B cell (primary cell): ENCODE data around the gene REST. TPM values are rescaled to one million over a fixed set of nuclear protein-coding genes. Genes with fewer than 3 reads are reported as not detected.
"Not testable (repeated sequence)": the region's sequence is repeated elsewhere in the genome, so short reads cannot be mapped to it uniquely, and the experiment has no call there.

Experiments
- ATAC-seq: fragments of 200-7000 bp; cut with Tn5 transposase; one replicate; pipeline ENCODE4 v1.10.0; 2021; ENCODE audit warnings: low read depth, mild to moderate bottlenecking, moderate number of reproducible peaks, moderate library complexity
- CTCF ChIA-PET: fragments of 350-600 bp; sonication (Branson Sonifier 250); formaldehyde crosslinking; loops from one replicate; lab custom pipeline; 2021; ENCODE audit warnings: antibody characterized with exemption, inconsistent platforms; lab: Charles Lee
- POLR2A ChIA-PET: fragments of 350-600 bp; sonication (Branson Sonifier 250); formaldehyde crosslinking; loops from one replicate; lab custom pipeline; 2021; ENCODE audit warnings: antibody characterized with exemption; lab: Charles Lee
- DNase-seq: peaks from one replicate; pipeline ENCODE4 v3.0.0; 2013
- H2AFZ ChIP-seq: 2 replicates; pipeline ENCODE4 v1.6.1; 2012; ENCODE audit warnings: mild to moderate bottlenecking, low read depth, low read length; ENCODE audit not compliant: insufficient read depth, poor library complexity, severe bottlenecking
- H3K27ac ChIP-seq, 2 donors: 1 replicate in 1 of 2; 2 replicates in 1 of 2; pipeline ENCODE4 v1.5.1; 2012 to 2013; ENCODE audit warnings: low read length in 2 of 2, mild to moderate bottlenecking in 2 of 2, moderate library complexity in 1 of 2
- H3K27me3 ChIP-seq, 4 experiments: fragments of 200-600 bp in 1 of 4; sonication (generic) in 1 of 4; replicated peaks in 1 of 4; 1 replicate in 2 of 4; 2 replicates in 2 of 4; pipeline versions ENCODE4 v1.6.1 to v1.7.0; 2013 to 2016; ENCODE audit warnings: low read length in 3 of 4, mild to moderate bottlenecking in 2 of 4, mixed read lengths in 1 of 4, moderate library complexity in 1 of 4; ENCODE audit not compliant: insufficient read depth in 4 of 4, control insufficient read depth in 3 of 4; ENCODE audit errors: control extremely low read depth in 1 of 4
- H3K36me3 ChIP-seq, 2 experiments: replicated peaks in 1 of 2; 1 replicate in 1 of 2; 2 replicates in 1 of 2; pipeline versions ENCODE4 v1.6.1 to v1.7.1; 2013; ENCODE audit warnings: low read length in 1 of 2; ENCODE audit not compliant: insufficient read depth in 2 of 2, control insufficient read depth in 1 of 2; ENCODE audit errors: control extremely low read depth in 1 of 2, extremely low read depth in 1 of 2
- H3K4me1 ChIP-seq, 2 donors: fragments of 200-600 bp in 1 of 2; sonication (generic) in 1 of 2; 1 replicate in 1 of 2; 2 replicates in 1 of 2; pipeline versions ENCODE4 v1.5.1 to v1.6.1; 2013 to 2017; ENCODE audit warnings: low read length in 2 of 2; ENCODE audit not compliant: control insufficient read depth in 2 of 2, insufficient read depth in 2 of 2
- H3K4me2 ChIP-seq: replicated peaks from 2 replicates; pipeline ENCODE3; 2012; ENCODE audit warnings: mild to moderate bottlenecking, low read depth, low read length; ENCODE audit not compliant: poor library complexity, severe bottlenecking
- H3K4me3 ChIP-seq, 5 experiments: fragments of 200-600 bp in 1 of 5; sonication (generic) in 1 of 5; 1 replicate in 3 of 5; 2 replicates in 2 of 5; pipeline versions ENCODE4 v1.5.1 to v1.7.0; 2011 to 2016; ENCODE audit warnings: low read length in 4 of 5, mild to moderate bottlenecking in 4 of 5, low read depth in 2 of 5, control low read depth in 1 of 5, moderate library complexity in 1 of 5; ENCODE audit not compliant: insufficient read depth in 1 of 5; ENCODE audit errors: control extremely low read depth in 1 of 5, extremely low read depth in 1 of 5
- H3K79me2 ChIP-seq: fragments of 200-600 bp; sonication (generic); one replicate; pipeline ENCODE4 v1.6.0; 2016; ENCODE audit warnings: low read length; ENCODE audit not compliant: control insufficient read depth, insufficient read depth
- H3K9ac ChIP-seq: fragments of 200-600 bp; sonication (generic); 2 replicates; pipeline ENCODE4 v1.6.1; 2017; ENCODE audit warnings: mild to moderate bottlenecking, low read length, moderate library complexity
- H3K9me3 ChIP-seq, 3 donors: one replicate each; pipeline versions ENCODE4 v1.6.1 to v1.7.1; 2013; ENCODE audit warnings: low read length in 2 of 3; ENCODE audit not compliant: control insufficient read depth in 2 of 3, insufficient read depth in 1 of 3; ENCODE audit errors: control extremely low read depth in 1 of 3
- H4K20me1 ChIP-seq: 2 replicates; pipeline ENCODE4 v1.6.0; 2012; ENCODE audit warnings: mild to moderate bottlenecking, low read length; ENCODE audit not compliant: insufficient read depth, control insufficient read depth, poor library complexity, severe bottlenecking
- H3K27ac Mint-ChIP-seq: one replicate; pipeline ENCODE4 v1.8.0; 2021; ENCODE audit warnings: mixed read lengths
- H3K27me3 Mint-ChIP-seq: one replicate; pipeline ENCODE4 v1.8.0; 2021; ENCODE audit warnings: mixed read lengths
- H3K4me1 Mint-ChIP-seq: one replicate; pipeline ENCODE4 v1.8.0; 2021; ENCODE audit warnings: mixed read lengths
- H3K4me3 Mint-ChIP-seq: one replicate; pipeline ENCODE4 v1.8.0; 2021; ENCODE audit warnings: mixed read lengths
- H3K9me3 Mint-ChIP-seq: one replicate; pipeline ENCODE4 v1.8.0; 2022; ENCODE audit warnings: mixed read lengths; ENCODE audit not compliant: insufficient read depth
- EZH2 ChIP-seq: IDR thresholded peaks from 2 replicates; pipeline ENCODE4 v1.6.1; 2012; ENCODE audit warnings: borderline replicate concordance, low read depth, mild to moderate bottlenecking, moderate library complexity, low read length; ENCODE audit not compliant: insufficient read depth, poor library complexity, severe bottlenecking
- WGBS: methylation state at CpG from one replicate; pipeline ENCODE4 v1.1.5; 2013; ENCODE audit warnings: missing lambda C conversion rate; ENCODE audit not compliant: insufficient coverage; 5-methylcytosine and 5-hydroxymethylcytosine counted together
- intact Hi-C: fragments of 100-400 bp; cut with micrococcal nuclease; formaldehyde crosslinking; loops from one replicate; pipeline ENCODE4 v1.10.0; 2022
- polyA plus RNA-seq: library from polyadenylated mRNA; depleted of rRNA; stranded (reverse); fragments of >200 nt; gene quantifications from 2 replicates; pipeline ENCODE4 v1.2.3, GENCODE V29; 2012
- total RNA-seq, 2 donors: library from RNA; stranded (reverse); fragments of 120-200 nt in 1 of 2; gene quantifications; 1 replicate in 1 of 2; 2 replicates in 1 of 2; pipeline versions ENCODE4 v1.2.3 to v1.2.4, GENCODE V29; 2013 to 2022
- TF ChIP-seq, protein P1 (sequence below): fragments of 200-600 bp; IDR thresholded peaks from one replicate; pipeline ENCODE4 v1.8.0; 2022; ENCODE audit warnings: antibody characterized with exemption, mild to moderate bottlenecking

The REST gene
- total and polyA plus RNA-seq, 2 donors (not counting 1 experiment from before 2014, with no cell fraction given): 6.2 to 59.4 TPM

GRCh38 chr4:56910172-56910967, 2.7 kb downstream of the REST start:
- Histone ChIP-seq H3K27ac (peak overlapping the region; percentile 77 to 82), H3K36me3 (peaks cover 1 to 2% of the 10 kb centered on the region in 2 experiments), H2AFZ (no peak overlapping the region), H4K20me1 (peaks cover 52% of the 10 kb centered on the region), H3K9me3 (no peaks in the 10 kb centered on the region), H3K27me3 (no peaks in the 10 kb centered on the region), H3K4me1 (peaks cover 35 to 51% of the 10 kb centered on the region in 2 donors), H3K79me2 (peaks cover 52% of the 10 kb centered on the region), H3K4me3 (peak overlapping the region; percentile 84 to 98 (median 90)), H3K9ac (peak overlapping the region; percentile 89), H3K4me2 (peak overlapping the region; percentile 94)
- H3K4me3 Mint-ChIP-seq: peak overlapping the region; percentile 97
- ChIA-PET POLR2A (no interaction called here), CTCF (interaction anchor here (1.0 to 2.1 kb wide), 2 partner anchors 11 to 68 kb away, joined by 3 to 13 read pairs; partner anchors contain the start of genes NOA1 and POLR2B)
- WGBS: 70% methylated on average over 6 of the region's 6 CpGs
- H3K9me3 Mint-ChIP-seq: no peaks in the 10 kb centered on the region
- peaks cover 52% of the 10 kb centered on the region for H3K4me1 Mint-ChIP-seq
- TF ChIP-seq, protein P1, sequence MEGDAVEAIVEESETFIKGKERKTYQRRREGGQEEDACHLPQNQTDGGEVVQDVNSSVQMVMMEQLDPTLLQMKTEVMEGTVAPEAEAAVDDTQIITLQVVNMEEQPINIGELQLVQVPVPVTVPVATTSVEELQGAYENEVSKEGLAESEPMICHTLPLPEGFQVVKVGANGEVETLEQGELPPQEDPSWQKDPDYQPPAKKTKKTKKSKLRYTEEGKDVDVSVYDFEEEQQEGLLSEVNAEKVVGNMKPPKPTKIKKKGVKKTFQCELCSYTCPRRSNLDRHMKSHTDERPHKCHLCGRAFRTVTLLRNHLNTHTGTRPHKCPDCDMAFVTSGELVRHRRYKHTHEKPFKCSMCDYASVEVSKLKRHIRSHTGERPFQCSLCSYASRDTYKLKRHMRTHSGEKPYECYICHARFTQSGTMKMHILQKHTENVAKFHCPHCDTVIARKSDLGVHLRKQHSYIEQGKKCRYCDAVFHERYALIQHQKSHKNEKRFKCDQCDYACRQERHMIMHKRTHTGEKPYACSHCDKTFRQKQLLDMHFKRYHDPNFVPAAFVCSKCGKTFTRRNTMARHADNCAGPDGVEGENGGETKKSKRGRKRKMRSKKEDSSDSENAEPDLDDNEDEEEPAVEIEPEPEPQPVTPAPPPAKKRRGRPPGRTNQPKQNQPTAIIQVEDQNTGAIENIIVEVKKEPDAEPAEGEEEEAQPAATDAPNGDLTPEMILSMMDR: no peak
- no peak for TF ChIP-seq EZH2
- H3K27ac Mint-ChIP-seq: peak overlapping the region; percentile 98
- no peak for DNase-seq
- intact Hi-C loops: no loop called here
- no peak for ATAC-seq
- H3K27me3 Mint-ChIP-seq: no peaks in the 10 kb centered on the region

GRCh38 chr4:56914336-56914735, 6.6 kb downstream of the REST start:
- Histone ChIP-seq H3K9ac (no peak overlapping the region), H3K4me1 (peaks cover 37 to 39% of the 10 kb centered on the region in 2 donors), H2AFZ (no peak overlapping the region), H3K27ac (peak overlapping the region in 1 of 2 donors; percentile 41), H3K9me3 (no peaks in the 10 kb centered on the region), H3K4me3 (no peak overlapping the region), H3K79me2 (peaks cover 92% of the 10 kb centered on the region), H3K4me2 (no peak overlapping the region), H4K20me1 (peaks cover 70% of the 10 kb centered on the region), H3K36me3 (peaks cover 1 to 12% of the 10 kb centered on the region in 2 experiments), H3K27me3 (no peaks in the 10 kb centered on the region)
- CTCF ChIA-PET: no interaction called here
- H3K9me3 Mint-ChIP-seq: no peaks in the 10 kb centered on the region
- no peak for ATAC-seq
- no peaks in the 10 kb centered on the region for H3K27me3 Mint-ChIP-seq
- intact Hi-C loops: no loop called here
- TF ChIP-seq, protein P1: no peak
- no peak for TF ChIP-seq EZH2
- H3K4me1 Mint-ChIP-seq: peaks cover 55% of the 10 kb centered on the region
- POLR2A ChIA-PET: no interaction called here
- H3K4me3 Mint-ChIP-seq: peak overlapping the region; percentile 38
- H3K27ac Mint-ChIP-seq: peak overlapping the region; percentile 13
- DNase-seq: no peak
- whole genome bisulfite sequencing: no CpG with 5 or more reads among the region's 3 CpGs

GRCh38 chr4:56914977-56915376, 7.3 kb downstream of the REST start:
- POLR2A ChIA-PET, ATAC-seq, H3K4me3 Mint-ChIP-seq, H3K9me3 ChIP-seq, H3K9ac ChIP-seq, H3K27ac Mint-ChIP-seq, DNase-seq, H3K9me3 Mint-ChIP-seq, CTCF ChIA-PET, H3K4me2 ChIP-seq, H3K27me3 ChIP-seq, intact Hi-C loops, H3K27ac ChIP-seq, H3K4me3 ChIP-seq, H3K27me3 Mint-ChIP-seq, H2AFZ ChIP-seq: not testable (repeated sequence)
- peaks cover 49% of the 10 kb centered on the region for H3K4me1 Mint-ChIP-seq
- 100% methylated on average over 2 of the region's 12 CpGs for WGBS
- peaks cover 3 to 16% of the 10 kb centered on the region in 2 experiments for H3K36me3 ChIP-seq
- peaks cover 98% of the 10 kb centered on the region for H3K79me2 ChIP-seq
- H4K20me1 ChIP-seq: peaks cover 71% of the 10 kb centered on the region
- H3K4me1 ChIP-seq: peaks cover 33% of the 10 kb centered on the region in 2 donors
